GM19395 (cell line): ENCODE results near the gene PPM1H.
A peak's percentile ranks its signal among the peaks of the same experiment; 100 is the strongest.
"Not testable (repeated sequence)": the region's sequence is repeated elsewhere in the genome, so short reads cannot be mapped to it uniquely, and the experiment has no call there.

Experiments
- ATAC-seq: cut with Tn5 transposase; IDR thresholded peaks from one replicate; pipeline ENCODE4 v1.9.1; 2021; ENCODE audit warnings: mild to moderate bottlenecking, moderate library complexity; ENCODE audit not compliant: unreplicated experiment

The PPM1H gene

GRCh38 chr12:62841846-62842245 is 93.1 kb downstream of the PPM1H start:
- no peak for ATAC-seq

GRCh38 chr12:62840806-62841205 is 94.1 kb downstream of the PPM1H start:
- ATAC-seq = no peak

GRCh38 chr12:62839869-62840660 is 94.9 kb downstream of the PPM1H start:
- ATAC-seq = no peak

GRCh38 chr12:62834971-62835547 is 99.9 kb downstream of the PPM1H start:
- no peak for ATAC-seq

GRCh38 chr12:62834406-62834805 is 100.5 kb downstream of the PPM1H start:
- no peak for ATAC-seq

- no peak for ATAC-seq
These were observed 101.3 kb downstream of the PPM1H start for GRCh38 chr12:62833634-62834033.

- ATAC-seq = no peak
These were observed 102.4 kb downstream of the PPM1H start for GRCh38 chr12:62832558-62832957.

- ATAC-seq = no peak
These were observed 102.9 kb downstream of the PPM1H start for GRCh38 chr12:62832027-62832426.

- no peak for ATAC-seq
These were observed 107.1 kb downstream of the PPM1H start for GRCh38 chr12:62827855-62828254.

GRCh38 chr12:62827042-62827441 is 107.9 kb downstream of the PPM1H start:
- no peak for ATAC-seq

GRCh38 chr12:62817556-62818271 is 117.2 kb downstream of the PPM1H start:
- no peak for ATAC-seq

GRCh38 chr12:62814243-62814642 is 120.7 kb downstream of the PPM1H start:
- ATAC-seq = no peak

- ATAC-seq = peak; percentile 59
These were observed 121.7 kb downstream of the PPM1H start for GRCh38 chr12:62813031-62813829.

GRCh38 chr12:62811481-62811880 is 123.5 kb downstream of the PPM1H start:
- not testable (repeated sequence) for ATAC-seq

- peak; percentile 74 for ATAC-seq
These were observed 126.6 kb downstream of the PPM1H start for GRCh38 chr12:62808166-62808879.

- ATAC-seq = no peak
These were observed 128.1 kb downstream of the PPM1H start for GRCh38 chr12:62806893-62807292.

- ATAC-seq = no peak
These were observed 128.6 kb downstream of the PPM1H start for GRCh38 chr12:62806244-62806836.

- ATAC-seq = no peak
These were observed 129.4 kb downstream of the PPM1H start for GRCh38 chr12:62805517-62805916.

- ATAC-seq = no peak
These were observed 131.2 kb downstream of the PPM1H start for GRCh38 chr12:62803756-62804155.

GRCh38 chr12:62802984-62803383 is 132.0 kb downstream of the PPM1H start:
- no peak for ATAC-seq
